OCI-LY3 (cell line): ENCODE data around the gene AGBL4.

Experiments used
- EZH2phosphoT487 ChIP-seq: fragments of 200-600 bp; shearing (Covaris generic); IDR thresholded peaks from 2 replicates; pipeline ENCODE4 v1.6.1; 2018; ENCODE audit warnings: antibody characterized with exemption, mixed run types, low read depth
- TF ChIP-seq, protein P1 (sequence below): fragments of 200-600, 300-600 bp; sonication (generic); IDR thresholded peaks from 2 replicates; pipeline ENCODE4 v1.5.1; 2014; ENCODE audit warnings: antibody characterized with exemption, low read length, low read depth

GRCh38 chr1:48792961-48793360 lies 1230.8 kb downstream of the AGBL4 start:
- TF ChIP-seq, protein P1, sequence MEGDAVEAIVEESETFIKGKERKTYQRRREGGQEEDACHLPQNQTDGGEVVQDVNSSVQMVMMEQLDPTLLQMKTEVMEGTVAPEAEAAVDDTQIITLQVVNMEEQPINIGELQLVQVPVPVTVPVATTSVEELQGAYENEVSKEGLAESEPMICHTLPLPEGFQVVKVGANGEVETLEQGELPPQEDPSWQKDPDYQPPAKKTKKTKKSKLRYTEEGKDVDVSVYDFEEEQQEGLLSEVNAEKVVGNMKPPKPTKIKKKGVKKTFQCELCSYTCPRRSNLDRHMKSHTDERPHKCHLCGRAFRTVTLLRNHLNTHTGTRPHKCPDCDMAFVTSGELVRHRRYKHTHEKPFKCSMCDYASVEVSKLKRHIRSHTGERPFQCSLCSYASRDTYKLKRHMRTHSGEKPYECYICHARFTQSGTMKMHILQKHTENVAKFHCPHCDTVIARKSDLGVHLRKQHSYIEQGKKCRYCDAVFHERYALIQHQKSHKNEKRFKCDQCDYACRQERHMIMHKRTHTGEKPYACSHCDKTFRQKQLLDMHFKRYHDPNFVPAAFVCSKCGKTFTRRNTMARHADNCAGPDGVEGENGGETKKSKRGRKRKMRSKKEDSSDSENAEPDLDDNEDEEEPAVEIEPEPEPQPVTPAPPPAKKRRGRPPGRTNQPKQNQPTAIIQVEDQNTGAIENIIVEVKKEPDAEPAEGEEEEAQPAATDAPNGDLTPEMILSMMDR: no peak
- TF ChIP-seq EZH2phosphoT487: no peak
